GM18526 (cell line): ENCODE measurements around the gene WDR11.

Experiments
- POLR2A ChIP-seq: IDR thresholded peaks from 3 replicates; pipeline ENCODE4 v1.6.1; 2011; ENCODE audit not compliant: insufficient read length; ENCODE audit errors: extremely low read depth

Gene WDR11

GRCh38 chr10:120832106-120832505, 19.1 kb upstream of the WDR11 start:
- no peak for TF ChIP-seq POLR2A

- no peak for TF ChIP-seq POLR2A
Observed at GRCh38 chr10:120833222-120833928, 17.8 kb upstream of the WDR11 start.

DNA sequence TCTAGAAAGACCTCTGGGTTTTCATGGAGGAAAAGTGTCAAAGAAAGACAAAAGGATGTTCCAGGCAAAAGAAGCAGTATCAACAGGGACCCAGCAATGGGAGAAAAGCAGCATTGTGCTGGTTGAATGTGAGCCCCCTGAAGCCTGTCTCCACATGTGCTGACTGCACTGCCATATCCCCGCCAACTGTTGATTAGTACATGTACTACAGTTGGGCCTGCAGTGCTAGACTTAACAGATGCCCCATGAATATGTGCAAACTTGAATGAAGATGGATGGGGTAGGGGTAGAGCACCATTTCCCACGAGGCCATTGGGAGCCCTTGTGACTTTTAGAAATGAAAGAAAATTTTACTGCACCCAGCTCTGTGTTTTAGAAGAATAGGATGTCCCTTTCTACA, 15.6 kb upstream of the WDR11 start:
- no peak for TF ChIP-seq POLR2A

- no peak for TF ChIP-seq POLR2A
Observed at GRCh38 chr10:120838941-120839340, 12.2 kb upstream of the WDR11 start.

- TF ChIP-seq POLR2A, result no peak
Observed at GRCh38 chr10:120841522-120842189, 9.5 kb upstream of the WDR11 start.

- no peak for TF ChIP-seq POLR2A
Observed at GRCh38 chr10:120854388-120854787, 3.2 kb downstream of the WDR11 start.

GRCh38 chr10:120861178-120861855, 10.2 kb downstream of the WDR11 start:
- no peak for TF ChIP-seq POLR2A

DNA sequence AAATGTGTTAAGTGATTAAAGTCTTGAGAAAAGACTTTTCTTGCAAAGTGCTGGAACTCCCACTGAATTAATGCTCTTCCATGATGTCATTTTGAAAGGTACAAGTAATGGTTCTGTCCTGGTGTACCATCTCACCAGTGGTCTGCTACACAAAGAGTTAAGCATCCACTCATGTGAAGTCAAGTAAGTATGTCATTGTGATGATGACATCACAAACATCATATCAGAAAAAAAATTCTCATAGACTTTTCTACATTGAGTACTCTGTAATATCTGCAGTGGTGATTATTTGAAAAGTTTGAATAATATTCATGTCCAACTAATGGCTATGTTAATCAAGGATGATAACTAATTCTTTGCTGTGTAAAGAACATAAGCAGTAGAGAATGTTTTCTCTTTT, 22.6 kb downstream of the WDR11 start:
- no peak for TF ChIP-seq POLR2A

- TF ChIP-seq POLR2A, result no peak
Observed at GRCh38 chr10:120883071-120883470, 31.9 kb downstream of the WDR11 start.

GRCh38 chr10:120887482-120887881, 36.3 kb downstream of the WDR11 start:
- no peak for TF ChIP-seq POLR2A

DNA sequence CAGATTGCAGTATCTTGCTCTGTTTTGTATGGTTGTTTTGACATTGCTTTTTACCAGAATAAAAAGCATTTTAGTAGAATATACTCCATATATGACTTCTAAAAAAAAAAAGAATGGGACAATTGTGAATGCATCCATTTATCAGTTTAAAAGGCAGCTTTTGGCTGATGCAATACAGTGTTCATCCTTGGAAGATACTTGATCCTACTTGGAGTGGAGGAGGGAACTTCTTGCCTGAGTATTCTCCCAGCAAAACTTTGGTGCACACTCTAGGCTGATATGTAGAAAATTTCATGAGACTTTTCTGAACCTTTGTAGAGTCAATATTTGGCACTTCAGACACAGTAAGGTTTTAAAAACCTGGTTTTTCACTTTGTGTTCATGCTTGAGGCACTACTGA, 40.2 kb downstream of the WDR11 start:
- no peak for TF ChIP-seq POLR2A

- no peak for TF ChIP-seq POLR2A
Observed at GRCh38 chr10:120894556-120894955, 43.4 kb downstream of the WDR11 start.

DNA sequence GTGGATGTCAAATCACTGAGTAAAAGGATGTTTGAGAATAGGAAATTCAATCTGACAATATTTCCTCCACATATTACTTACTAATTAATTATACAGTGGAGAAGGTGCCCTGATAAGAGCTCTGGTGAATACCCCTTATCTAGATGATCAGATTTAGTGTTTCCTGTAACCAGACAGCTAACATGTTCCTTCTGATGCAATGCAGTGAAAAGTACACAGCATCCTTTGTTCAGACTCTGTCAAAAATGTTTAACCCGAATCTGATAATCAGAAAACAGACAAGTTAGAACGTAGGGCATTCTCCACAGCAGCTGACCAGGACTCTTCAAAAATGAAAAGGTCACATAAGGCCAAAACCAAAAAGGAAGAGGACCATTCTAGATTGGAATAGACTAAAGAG, 46.2 kb downstream of the WDR11 start:
- no peak for TF ChIP-seq POLR2A

DNA sequence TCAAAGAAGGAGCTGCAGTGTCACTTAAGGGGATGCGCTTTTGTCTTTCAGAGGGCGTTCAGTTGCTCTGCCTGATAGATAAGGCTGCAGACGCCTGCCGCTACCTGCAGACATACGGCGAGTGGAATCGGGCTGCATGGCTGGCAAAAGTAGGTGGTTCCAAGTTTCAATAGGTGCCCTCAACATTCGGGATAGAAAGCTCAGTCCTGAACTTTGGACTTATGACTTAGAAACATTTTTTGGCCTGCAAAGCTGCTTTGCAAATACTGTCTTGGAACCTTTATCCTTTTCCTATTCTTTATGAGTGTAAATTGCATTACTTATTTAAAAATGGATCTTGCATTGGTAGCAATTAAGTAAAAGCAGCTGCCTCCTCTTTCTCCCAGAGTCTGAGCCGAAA, 54.1 kb downstream of the WDR11 start:
- no peak for TF ChIP-seq POLR2A

- no peak for TF ChIP-seq POLR2A
Observed at GRCh38 chr10:120917521-120918250, 66.5 kb downstream of the WDR11 start.

DNA sequence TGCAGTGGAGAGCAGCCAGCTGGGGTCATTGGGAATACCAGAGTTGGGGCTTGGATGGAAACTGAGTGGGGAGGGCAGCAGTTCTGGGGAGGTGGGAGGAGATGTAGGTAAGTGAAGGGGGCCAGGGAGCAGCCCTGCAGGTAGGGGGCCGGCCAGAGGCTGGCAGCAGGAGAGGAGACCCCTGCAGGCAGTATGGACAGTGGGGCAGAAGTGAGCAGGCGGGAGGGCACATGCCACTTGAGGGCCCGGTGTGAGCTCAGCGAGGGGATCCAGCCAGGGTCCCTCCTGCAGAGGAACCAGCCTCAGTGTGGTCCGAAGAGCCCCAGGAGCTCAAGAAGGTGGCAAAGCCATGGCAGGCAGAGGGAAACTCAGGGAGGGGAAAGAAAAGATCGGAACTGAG, 75.4 kb downstream of the WDR11 start:
- no peak for TF ChIP-seq POLR2A

DNA sequence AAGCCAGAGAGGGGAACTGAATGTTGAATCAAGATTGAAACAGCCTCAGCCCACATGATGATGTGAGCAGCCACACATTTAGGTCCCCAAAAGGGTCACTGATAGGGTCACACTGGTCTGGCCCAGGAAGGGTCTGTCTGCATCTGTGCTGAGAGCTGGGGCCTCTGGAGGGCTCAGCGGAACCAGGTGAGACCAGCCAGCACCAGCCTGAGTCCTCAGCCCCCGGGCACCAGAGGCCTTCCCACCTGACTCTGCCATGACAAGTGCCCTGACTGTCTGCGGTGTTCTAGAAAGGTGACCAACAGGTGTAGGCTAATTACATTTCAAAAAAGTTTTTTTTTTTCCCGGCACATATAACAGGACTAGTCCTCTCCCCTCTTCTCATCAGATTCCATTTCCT, 76.2 kb downstream of the WDR11 start:
- TF ChIP-seq POLR2A, result no peak
